KMS-11 (cell line): Measurements from ENCODE around the gene SERINC1.
A peak's percentile ranks its signal among the peaks of the same experiment; 100 is the strongest.

Experiments used
- H2AFZ ChIP-seq: fragments of 200-600 bp; sonication (generic); 2 replicates; pipeline ENCODE4 v1.6.1; 2016; ENCODE audit warnings: antibody characterized with exemption, mixed run types, low read depth
- H3K27ac ChIP-seq: fragments of 200-600 bp; sonication (generic); 2 replicates; pipeline ENCODE4 v1.6.1; 2016; ENCODE audit warnings: mild to moderate bottlenecking, mixed run types
- H3K27me3 ChIP-seq: fragments of 200-600 bp; sonication (generic); 2 replicates; pipeline ENCODE4 v1.6.1; 2017; ENCODE audit warnings: mild to moderate bottlenecking, low read depth, mixed run types, moderate library complexity; ENCODE audit not compliant: insufficient read depth
- H3K36me3 ChIP-seq: fragments of 200-600 bp; sonication (generic); 2 replicates; pipeline ENCODE4 v1.6.1; 2017; ENCODE audit warnings: mild to moderate bottlenecking, mixed run types; ENCODE audit not compliant: insufficient read depth
- H3K4me1 ChIP-seq: fragments of 200-600 bp; sonication (generic); 2 replicates; pipeline ENCODE4 v1.6.1; 2016; ENCODE audit warnings: mild to moderate bottlenecking, low read depth, mixed run types; ENCODE audit not compliant: poor library complexity, severe bottlenecking
- H3K4me2 ChIP-seq: fragments of 200-600 bp; sonication (generic); 2 replicates; pipeline ENCODE4 v1.7.0; 2016; ENCODE audit warnings: mild to moderate bottlenecking, mixed run types
- H3K4me3 ChIP-seq: fragments of 200-600 bp; sonication (generic); IDR thresholded peaks from 2 replicates; pipeline ENCODE4 v1.6.1; 2017; ENCODE audit warnings: low read depth, low read length, mixed read lengths; ENCODE audit not compliant: insufficient read depth
- H3K79me2 ChIP-seq: fragments of 200-600 bp; sonication (generic); 2 replicates; pipeline ENCODE4 v1.6.1; 2016; ENCODE audit warnings: low read depth, mixed run types; ENCODE audit not compliant: insufficient read depth
- H3K9ac ChIP-seq: fragments of 200-600 bp; sonication (generic); 2 replicates; pipeline ENCODE4 v1.6.1; 2016; ENCODE audit warnings: mild to moderate bottlenecking, mixed run types
- H4K20me1 ChIP-seq: fragments of 200-600 bp; sonication (generic); 2 replicates; pipeline ENCODE4 v1.6.1; 2016; ENCODE audit warnings: mild to moderate bottlenecking, mixed run types; ENCODE audit not compliant: insufficient read depth
- CTCF ChIP-seq: fragments of 200-600 bp; sonication (generic); conservative IDR thresholded peaks from 2 replicates; pipeline ENCODE4 v1.6.1; 2017; ENCODE audit warnings: low read depth, mild to moderate bottlenecking, antibody characterized with exemption, low read length, moderate library complexity, mixed read lengths

Gene SERINC1

GRCh38 chr6:122400462-122401089 is 71.0 kb downstream of the SERINC1 start:
- Histone ChIP-seq H3K79me2 (peaks cover 39% of the 10 kb centered on the region), H3K27ac (no peak overlapping the region)

GRCh38 chr6:122400121-122400450 is 71.5 kb downstream of the SERINC1 start:
- no peaks in the 10 kb centered on the region for H3K27me3 ChIP-seq

More at GRCh38 chr6:122400462-122401089, 71.0 kb downstream of the SERINC1 start:
- Histone ChIP-seq H4K20me1 (peaks cover 4% of the 10 kb centered on the region; the same call in 1 of the 2 replicates), H3K4me1 (peaks cover 17% of the 10 kb centered on the region), H2AFZ (peak overlapping the region; percentile 76; the same call in 1 of the 2 replicates), H3K4me2 (peak overlapping the region; percentile 60), H3K4me3 (no peak overlapping the region), H3K27me3 (no peaks in the 10 kb centered on the region), H3K36me3 (no peaks in the 10 kb centered on the region), H3K9ac (peak overlapping the region; percentile 74; the same call in 1 of the 2 replicates)
- no peak for TF ChIP-seq CTCF

GRCh38 chr6:122399348-122400120 is 72.1 kb downstream of the SERINC1 start, which contains the start of gene HSF2:
Gene HSF2, plus strand, starts transcription at chr6:122399652. Its CDS starts 86 bp downstream, at chr6:122399738.
- Histone ChIP-seq H3K27me3 (no peaks in the 10 kb centered on the region), H3K9ac (peak within 1 kb of the TSS; percentile 74; the same call in 1 of the 2 replicates), H3K4me1 (peaks cover 17% of the 10 kb centered on the region), H3K36me3 (no peaks in the 10 kb centered on the region), H2AFZ (peak within 1 kb of the TSS; percentile 76), H3K27ac (peak within 1 kb of the TSS; percentile 33; the same call in 1 of the 2 replicates), H4K20me1 (peaks cover 4% of the 10 kb centered on the region; the same call in 1 of the 2 replicates), H3K4me2 (peak within 1 kb of the TSS; percentile 60), H3K4me3 (no peak within 1 kb of the TSS), H3K79me2 (peaks cover 39% of the 10 kb centered on the region)
- TF ChIP-seq CTCF: no peak; the same call in 1 of the 2 replicates

More at GRCh38 chr6:122400121-122400450, 71.5 kb downstream of the SERINC1 start:
- Histone ChIP-seq H3K4me1 (peaks cover 17% of the 10 kb centered on the region), H3K4me2 (peak overlapping the region; percentile 60), H3K4me3 (no peak overlapping the region), H4K20me1 (peaks cover 4% of the 10 kb centered on the region; the same call in 1 of the 2 replicates), H3K27ac (no peak overlapping the region), H3K79me2 (peaks cover 39% of the 10 kb centered on the region), H3K36me3 (no peaks in the 10 kb centered on the region), H2AFZ (peak overlapping the region; percentile 76; the same call in 1 of the 2 replicates), H3K9ac (peak overlapping the region; percentile 74; the same call in 1 of the 2 replicates)
- TF ChIP-seq CTCF: no peak

- H3K4me3 ChIP-seq: no peak overlapping the region
- H3K4me1 ChIP-seq: peaks cover 17% of the 10 kb centered on the region
- no peak overlapping the region for H3K9ac ChIP-seq
- peak overlapping the region; percentile 61 for H2AFZ ChIP-seq
- TF ChIP-seq CTCF: no peak; the same call in 1 of the 2 replicates
- H3K79me2 ChIP-seq: peaks cover 37% of the 10 kb centered on the region
- H3K4me2 ChIP-seq: peak overlapping the region; percentile 37
- no peaks in the 10 kb centered on the region for H3K36me3 ChIP-seq
- H3K27me3 ChIP-seq: no peaks in the 10 kb centered on the region
- H3K27ac ChIP-seq: peak overlapping the region; percentile 29; the same call in 1 of the 2 replicates
- H4K20me1 ChIP-seq: peaks cover 4% of the 10 kb centered on the region; the same call in 1 of the 2 replicates
Measured at GRCh38 chr6:122399055-122399347, 72.6 kb downstream of the SERINC1 start.
